B cell (primary cell): ENCODE data around the gene KCTD5. TPM values are rescaled to one million over a fixed set of nuclear protein-coding genes. Genes with fewer than 3 reads are reported as not detected.
"Not testable (repeated sequence)": the region's sequence is repeated elsewhere in the genome, so short reads cannot be mapped to it uniquely, and the experiment has no call there.

Experiments used
- ATAC-seq: fragments of 200-7000 bp; cut with Tn5 transposase; one replicate; pipeline ENCODE4 v1.10.0; 2021; ENCODE audit warnings: low read depth, mild to moderate bottlenecking, moderate number of reproducible peaks, moderate library complexity
- CTCF ChIA-PET: fragments of 350-600 bp; sonication (Branson Sonifier 250); formaldehyde crosslinking; loops from one replicate; lab custom pipeline; 2021; ENCODE audit warnings: antibody characterized with exemption, inconsistent platforms; lab: Charles Lee
- POLR2A ChIA-PET: fragments of 350-600 bp; sonication (Branson Sonifier 250); formaldehyde crosslinking; loops from one replicate; lab custom pipeline; 2021; ENCODE audit warnings: antibody characterized with exemption; lab: Charles Lee
- DNase-seq: peaks from one replicate; pipeline ENCODE4 v3.0.0; 2013
- H2AFZ ChIP-seq: 2 replicates; pipeline ENCODE4 v1.6.1; 2012; ENCODE audit warnings: mild to moderate bottlenecking, low read depth, low read length; ENCODE audit not compliant: insufficient read depth, poor library complexity, severe bottlenecking
- H3K27ac ChIP-seq, 2 donors: 1 replicate in 1 of 2; 2 replicates in 1 of 2; pipeline ENCODE4 v1.5.1; 2012 to 2013; ENCODE audit warnings: low read length in 2 of 2, mild to moderate bottlenecking in 2 of 2, moderate library complexity in 1 of 2
- H3K27me3 ChIP-seq, 4 experiments: fragments of 200-600 bp in 1 of 4; sonication (generic) in 1 of 4; replicated peaks in 1 of 4; 1 replicate in 2 of 4; 2 replicates in 2 of 4; pipeline versions ENCODE4 v1.6.1 to v1.7.0; 2013 to 2016; ENCODE audit warnings: low read length in 3 of 4, mild to moderate bottlenecking in 2 of 4, mixed read lengths in 1 of 4, moderate library complexity in 1 of 4; ENCODE audit not compliant: insufficient read depth in 4 of 4, control insufficient read depth in 3 of 4; ENCODE audit errors: control extremely low read depth in 1 of 4
- H3K36me3 ChIP-seq, 2 experiments: replicated peaks in 1 of 2; 1 replicate in 1 of 2; 2 replicates in 1 of 2; pipeline versions ENCODE4 v1.6.1 to v1.7.1; 2013; ENCODE audit warnings: low read length in 1 of 2; ENCODE audit not compliant: insufficient read depth in 2 of 2, control insufficient read depth in 1 of 2; ENCODE audit errors: control extremely low read depth in 1 of 2, extremely low read depth in 1 of 2
- H3K4me1 ChIP-seq, 2 donors: fragments of 200-600 bp in 1 of 2; sonication (generic) in 1 of 2; 1 replicate in 1 of 2; 2 replicates in 1 of 2; pipeline versions ENCODE4 v1.5.1 to v1.6.1; 2013 to 2017; ENCODE audit warnings: low read length in 2 of 2; ENCODE audit not compliant: control insufficient read depth in 2 of 2, insufficient read depth in 2 of 2
- H3K4me2 ChIP-seq: replicated peaks from 2 replicates; pipeline ENCODE3; 2012; ENCODE audit warnings: mild to moderate bottlenecking, low read depth, low read length; ENCODE audit not compliant: poor library complexity, severe bottlenecking
- H3K4me3 ChIP-seq, 5 experiments: fragments of 200-600 bp in 1 of 5; sonication (generic) in 1 of 5; 1 replicate in 3 of 5; 2 replicates in 2 of 5; pipeline versions ENCODE4 v1.5.1 to v1.7.0; 2011 to 2016; ENCODE audit warnings: low read length in 4 of 5, mild to moderate bottlenecking in 4 of 5, low read depth in 2 of 5, control low read depth in 1 of 5, moderate library complexity in 1 of 5; ENCODE audit not compliant: insufficient read depth in 1 of 5; ENCODE audit errors: control extremely low read depth in 1 of 5, extremely low read depth in 1 of 5
- H3K79me2 ChIP-seq: fragments of 200-600 bp; sonication (generic); one replicate; pipeline ENCODE4 v1.6.0; 2016; ENCODE audit warnings: low read length; ENCODE audit not compliant: control insufficient read depth, insufficient read depth
- H3K9ac ChIP-seq: fragments of 200-600 bp; sonication (generic); 2 replicates; pipeline ENCODE4 v1.6.1; 2017; ENCODE audit warnings: mild to moderate bottlenecking, low read length, moderate library complexity
- H3K9me3 ChIP-seq, 3 donors: one replicate each; pipeline versions ENCODE4 v1.6.1 to v1.7.1; 2013; ENCODE audit warnings: low read length in 2 of 3; ENCODE audit not compliant: control insufficient read depth in 2 of 3, insufficient read depth in 1 of 3; ENCODE audit errors: control extremely low read depth in 1 of 3
- H4K20me1 ChIP-seq: 2 replicates; pipeline ENCODE4 v1.6.0; 2012; ENCODE audit warnings: mild to moderate bottlenecking, low read length; ENCODE audit not compliant: insufficient read depth, control insufficient read depth, poor library complexity, severe bottlenecking
- H3K27ac Mint-ChIP-seq: one replicate; pipeline ENCODE4 v1.8.0; 2021; ENCODE audit warnings: mixed read lengths
- H3K27me3 Mint-ChIP-seq: one replicate; pipeline ENCODE4 v1.8.0; 2021; ENCODE audit warnings: mixed read lengths
- H3K4me1 Mint-ChIP-seq: one replicate; pipeline ENCODE4 v1.8.0; 2021; ENCODE audit warnings: mixed read lengths
- H3K4me3 Mint-ChIP-seq: one replicate; pipeline ENCODE4 v1.8.0; 2021; ENCODE audit warnings: mixed read lengths
- H3K9me3 Mint-ChIP-seq: one replicate; pipeline ENCODE4 v1.8.0; 2022; ENCODE audit warnings: mixed read lengths; ENCODE audit not compliant: insufficient read depth
- EZH2 ChIP-seq: IDR thresholded peaks from 2 replicates; pipeline ENCODE4 v1.6.1; 2012; ENCODE audit warnings: borderline replicate concordance, low read depth, mild to moderate bottlenecking, moderate library complexity, low read length; ENCODE audit not compliant: insufficient read depth, poor library complexity, severe bottlenecking
- WGBS: methylation state at CpG from one replicate; pipeline ENCODE4 v1.1.5; 2013; ENCODE audit warnings: missing lambda C conversion rate; ENCODE audit not compliant: insufficient coverage; 5-methylcytosine and 5-hydroxymethylcytosine counted together
- intact Hi-C: fragments of 100-400 bp; cut with micrococcal nuclease; formaldehyde crosslinking; loops from one replicate; pipeline ENCODE4 v1.10.0; 2022
- polyA plus RNA-seq: library from polyadenylated mRNA; depleted of rRNA; stranded (reverse); fragments of >200 nt; gene quantifications from 2 replicates; pipeline ENCODE4 v1.2.3, GENCODE V29; 2012
- total RNA-seq, 2 donors: library from RNA; stranded (reverse); fragments of 120-200 nt in 1 of 2; gene quantifications; 1 replicate in 1 of 2; 2 replicates in 1 of 2; pipeline versions ENCODE4 v1.2.3 to v1.2.4, GENCODE V29; 2013 to 2022
- TF ChIP-seq, protein P1 (sequence below): fragments of 200-600 bp; IDR thresholded peaks from one replicate; pipeline ENCODE4 v1.8.0; 2022; ENCODE audit warnings: antibody characterized with exemption, mild to moderate bottlenecking

The KCTD5 gene
- total and polyA plus RNA-seq, 2 donors (not counting 1 experiment from before 2014, with no cell fraction given) = 17.2 to 37.3 TPM

- Mint-ChIP-seq H3K4me1 (peaks cover 29% of the 10 kb centered on the region), H3K27ac (peak overlapping the region; percentile 90), H3K4me3 (peak overlapping the region; percentile 86), H3K27me3 (no peaks in the 10 kb centered on the region), H3K9me3 (no peaks in the 10 kb centered on the region)
- Histone ChIP-seq H3K4me1 (peaks cover 18 to 23% of the 10 kb centered on the region in 2 donors), H3K27ac (peak overlapping the region; percentile 72 to 87), H3K9me3 (no peaks in the 10 kb centered on the region), H3K9ac (peak overlapping the region; percentile 61), H3K4me2 (peak overlapping the region; percentile 86), H3K4me3 (peak overlapping the region in 4 of 5 experiments; percentile 20 to 62 (median 35)), H4K20me1 (peaks cover 51% of the 10 kb centered on the region), H3K27me3 (no peaks in the 10 kb centered on the region), H3K79me2 (peaks cover 62% of the 10 kb centered on the region), H2AFZ (no peak overlapping the region), H3K36me3 (peaks cover 2 to 19% of the 10 kb centered on the region in 2 experiments)
- ATAC-seq (no peak), DNase-seq (no peak)
- ChIA-PET POLR2A (interaction anchor here (0.7 to 1.2 kb wide), 3 partner anchors 11 to 85 kb away, joined by 3 read pairs; partner anchors contain the start of gene PRSS27), CTCF (interaction anchor here (1.2 to 1.4 kb wide), 2 partner anchors 11 to 14 kb away, joined by 3 read pairs; no protein-coding TSS in a partner anchor)
- WGBS = 40% methylated on average over 13 of the region's 19 CpGs
- no peak for TF ChIP-seq EZH2
- TF ChIP-seq, protein P1, sequence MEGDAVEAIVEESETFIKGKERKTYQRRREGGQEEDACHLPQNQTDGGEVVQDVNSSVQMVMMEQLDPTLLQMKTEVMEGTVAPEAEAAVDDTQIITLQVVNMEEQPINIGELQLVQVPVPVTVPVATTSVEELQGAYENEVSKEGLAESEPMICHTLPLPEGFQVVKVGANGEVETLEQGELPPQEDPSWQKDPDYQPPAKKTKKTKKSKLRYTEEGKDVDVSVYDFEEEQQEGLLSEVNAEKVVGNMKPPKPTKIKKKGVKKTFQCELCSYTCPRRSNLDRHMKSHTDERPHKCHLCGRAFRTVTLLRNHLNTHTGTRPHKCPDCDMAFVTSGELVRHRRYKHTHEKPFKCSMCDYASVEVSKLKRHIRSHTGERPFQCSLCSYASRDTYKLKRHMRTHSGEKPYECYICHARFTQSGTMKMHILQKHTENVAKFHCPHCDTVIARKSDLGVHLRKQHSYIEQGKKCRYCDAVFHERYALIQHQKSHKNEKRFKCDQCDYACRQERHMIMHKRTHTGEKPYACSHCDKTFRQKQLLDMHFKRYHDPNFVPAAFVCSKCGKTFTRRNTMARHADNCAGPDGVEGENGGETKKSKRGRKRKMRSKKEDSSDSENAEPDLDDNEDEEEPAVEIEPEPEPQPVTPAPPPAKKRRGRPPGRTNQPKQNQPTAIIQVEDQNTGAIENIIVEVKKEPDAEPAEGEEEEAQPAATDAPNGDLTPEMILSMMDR = no peak
- intact Hi-C loops = loop anchor here (10.0 kb wide), 1 partner anchor 87 kb away; the partner anchor contains the start of gene ELOB
These were observed 5.4 kb downstream of the KCTD5 start for GRCh38 chr16:2687531-2688308.

- DNase-seq, H3K9ac ChIP-seq, H3K9me3 Mint-ChIP-seq, H3K4me3 ChIP-seq, H3K4me2 ChIP-seq, H3K4me3 Mint-ChIP-seq, H3K27ac Mint-ChIP-seq, H3K9me3 ChIP-seq, H3K27me3 ChIP-seq, H3K27me3 Mint-ChIP-seq, ATAC-seq, POLR2A ChIA-PET, H3K27ac ChIP-seq, H2AFZ ChIP-seq, CTCF ChIA-PET: not testable (repeated sequence)
- Histone ChIP-seq H3K36me3 (peaks cover 2 to 19% of the 10 kb centered on the region in 2 experiments), H4K20me1 (peaks cover 56% of the 10 kb centered on the region), H3K4me1 (peaks cover 14 to 24% of the 10 kb centered on the region in 2 donors), H3K79me2 (peaks cover 56% of the 10 kb centered on the region)
- peaks cover 28% of the 10 kb centered on the region for H3K4me1 Mint-ChIP-seq
- intact Hi-C loops = loop anchor here (10.0 kb wide), 1 partner anchor 85 kb away; the partner anchor contains the start of gene ELOB
- WGBS = no CpG with 5 or more reads among the region's 13 CpGs
These were observed 7.1 kb downstream of the KCTD5 start for GRCh38 chr16:2689422-2689821.
